ENCODE measurements around the gene TMEM125.

The TMEM125 gene

DNA sequence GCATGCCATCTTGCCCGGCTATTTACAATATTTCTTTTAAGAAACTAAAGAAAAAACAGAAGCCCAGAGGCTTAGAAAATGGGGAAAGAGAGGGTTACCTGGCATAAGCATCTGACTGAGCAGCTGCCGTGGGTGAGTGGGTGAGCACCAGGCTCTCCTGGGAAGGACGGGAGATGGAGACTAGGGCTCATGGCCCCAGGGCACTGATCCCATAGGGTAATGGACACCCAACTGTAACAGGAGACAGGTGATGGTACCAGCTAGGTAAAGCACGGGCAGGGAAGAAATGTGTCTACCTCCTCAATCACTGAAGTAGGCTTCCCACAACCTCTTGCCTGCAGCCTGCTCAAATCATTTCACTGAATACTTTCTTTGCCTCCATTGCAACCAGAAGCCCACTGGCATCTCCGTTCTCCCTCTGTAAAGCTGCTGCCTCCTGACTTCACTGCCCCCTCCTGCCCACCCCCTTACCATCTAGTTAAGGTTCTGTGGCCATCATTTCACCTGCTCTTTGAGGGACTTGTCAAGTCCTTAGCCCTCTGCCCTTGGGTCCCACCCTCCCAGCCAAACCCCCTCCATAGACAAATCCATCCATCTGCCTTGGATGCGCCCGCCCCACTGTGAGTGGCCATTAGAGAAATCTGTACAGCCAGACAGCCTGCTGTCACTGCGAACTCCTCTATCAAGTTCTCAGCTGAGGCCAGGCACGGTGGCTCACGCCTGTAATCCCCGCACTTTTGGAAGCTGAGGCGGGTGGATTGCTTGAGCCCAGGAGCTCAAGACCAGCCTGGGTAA is 6.2 kb downstream of the TMEM125 start:
- DNase-seq, result no peak

DNA sequence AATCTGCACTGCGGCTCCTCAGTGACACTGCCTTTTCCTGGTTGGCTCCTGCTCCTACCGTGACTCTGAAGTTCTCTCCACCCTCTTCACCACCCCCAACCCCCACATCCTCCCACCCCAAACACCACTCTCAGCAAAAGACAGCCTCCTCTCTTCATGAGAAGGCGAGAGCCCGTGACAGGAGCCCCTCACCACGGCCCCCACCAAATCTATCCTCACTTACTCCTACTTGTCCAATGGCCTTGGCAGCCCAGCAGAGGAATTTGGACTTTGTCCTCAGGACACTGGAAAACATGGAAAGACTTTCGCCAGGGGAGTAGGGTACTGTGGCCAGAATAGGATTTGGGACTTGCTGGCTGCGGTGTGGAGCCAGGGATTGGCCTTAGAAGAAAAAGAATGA is 6.9 kb downstream of the TMEM125 start:
- no peak for DNase-seq

DNA sequence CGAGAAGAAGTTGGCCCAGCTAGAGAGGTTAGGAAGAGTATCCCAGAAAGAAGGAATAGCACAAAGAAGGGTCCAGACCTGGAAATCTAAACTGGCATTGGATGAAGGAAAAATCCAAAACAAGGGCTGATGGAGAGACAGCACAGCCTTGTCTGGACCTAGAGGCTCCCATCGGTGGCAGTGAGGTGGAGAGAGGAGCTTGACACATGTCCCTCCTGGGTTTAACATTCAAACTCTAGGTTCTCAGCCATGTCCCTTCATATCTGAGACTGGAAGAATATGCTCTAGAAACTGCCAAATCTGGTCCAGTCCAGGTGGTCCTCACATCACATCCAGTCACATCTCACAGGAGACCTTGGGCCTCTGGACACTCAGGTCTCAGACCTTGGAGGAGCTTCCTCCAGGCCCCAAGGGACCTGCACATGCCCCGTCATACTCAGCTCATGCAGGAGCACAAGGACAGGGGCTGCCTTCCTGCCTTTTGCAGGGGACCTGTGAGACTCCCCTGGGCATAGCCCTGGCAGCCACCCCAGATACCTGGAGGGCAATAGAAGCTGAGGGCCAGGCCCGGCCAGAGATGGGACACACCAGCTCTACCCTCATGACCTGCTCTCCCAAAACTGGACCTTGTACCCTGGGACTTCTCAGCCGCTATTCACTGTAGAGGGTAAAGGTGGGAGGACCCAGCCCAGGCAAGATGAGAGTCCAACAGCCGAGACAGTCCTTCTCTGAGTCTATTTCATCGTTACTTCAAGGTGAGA is 7.5 kb downstream of the TMEM125 start:
- DNase-seq, result no peak

DNA sequence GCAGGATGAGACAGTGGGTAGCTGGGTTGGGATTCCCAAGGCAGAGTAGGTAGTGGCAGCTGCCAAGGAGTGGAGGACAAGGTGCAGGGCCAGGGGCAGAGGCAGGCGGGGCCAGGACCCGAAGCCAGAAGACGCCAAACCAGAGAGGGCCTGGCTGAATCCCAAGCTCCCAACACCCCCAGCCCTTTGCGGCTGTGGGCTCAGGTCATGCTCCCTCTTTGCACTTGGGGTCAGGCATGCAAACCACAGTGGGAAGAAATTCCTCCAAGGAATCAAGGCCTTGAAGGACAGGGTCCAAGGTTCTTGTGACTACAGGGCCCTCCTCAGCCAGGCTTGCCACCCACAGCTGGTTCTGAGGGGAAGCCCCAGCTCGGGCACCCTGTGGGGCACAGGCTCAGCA is 9.4 kb downstream of the TMEM125 start:
- no peak for DNase-seq

DNA sequence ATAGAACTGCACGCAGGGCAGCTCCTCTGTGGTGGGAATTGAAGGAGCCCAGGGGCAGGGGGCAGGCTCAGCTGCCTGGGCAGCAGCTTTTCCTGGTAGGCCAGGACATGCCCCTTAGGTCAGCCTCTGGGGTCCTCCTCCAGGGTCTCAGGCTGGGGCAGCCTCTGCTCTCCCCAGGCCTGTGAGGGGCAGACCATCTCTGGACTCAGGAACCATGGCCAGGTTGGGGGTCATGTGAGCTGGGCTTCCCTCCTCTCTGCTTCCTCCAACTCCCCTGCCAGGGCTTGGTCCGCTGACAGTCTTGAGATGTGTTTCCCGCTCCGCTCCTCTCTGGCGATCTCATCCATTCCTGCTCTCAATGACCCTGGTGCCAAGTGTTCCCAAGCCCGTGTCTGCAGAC is 9.9 kb downstream of the TMEM125 start:
- DNase-seq, result no peak

- no peak for DNase-seq
Measured at GRCh38 chr1:43280692-43281091, 10.9 kb downstream of the TMEM125 start.

DNA sequence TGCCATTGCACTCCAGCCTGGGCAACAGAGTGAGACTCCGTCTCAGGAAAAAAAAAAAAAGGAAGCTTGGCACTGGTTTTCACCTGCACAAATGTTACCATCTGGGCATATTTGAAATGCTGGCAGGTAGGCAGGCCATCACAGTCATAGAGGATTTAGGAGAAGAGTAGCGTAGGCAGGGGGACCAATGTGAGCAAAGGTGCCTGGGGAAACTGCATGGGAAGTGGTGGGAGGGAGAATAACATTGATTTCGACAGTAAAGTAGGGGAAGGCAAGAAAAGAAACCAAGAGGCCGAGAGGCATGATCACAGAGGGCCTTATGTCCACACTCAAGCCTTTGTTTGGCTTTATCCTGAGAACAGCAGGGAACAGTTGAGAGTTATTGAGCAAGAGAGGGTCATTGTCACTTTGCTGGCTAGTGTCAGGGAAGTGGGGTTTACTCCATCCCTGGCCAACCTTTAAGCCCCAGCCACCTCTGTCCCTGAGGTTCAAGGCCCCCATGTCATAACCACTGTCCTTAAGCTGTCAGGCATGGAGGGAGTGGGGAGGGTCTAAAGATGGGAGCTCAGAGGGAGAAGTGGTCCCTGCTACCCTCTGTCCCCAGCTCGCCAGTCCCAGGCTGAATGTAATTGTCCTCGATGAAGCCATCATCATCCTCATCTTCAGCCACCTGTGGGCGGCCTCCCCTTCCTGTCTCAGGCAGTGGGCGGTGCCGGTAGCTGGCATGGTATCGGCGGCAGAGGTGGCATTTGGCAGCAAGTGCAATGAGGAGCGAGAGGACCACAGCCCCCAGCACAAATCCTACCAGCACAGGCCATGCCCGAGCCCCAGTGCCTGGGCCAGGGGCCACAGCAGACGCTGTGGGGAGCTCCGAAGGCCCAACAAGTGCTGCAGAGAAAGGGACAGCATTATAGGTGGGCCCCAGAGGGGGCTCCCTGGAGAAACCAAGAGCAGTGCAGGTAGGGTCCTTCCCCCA is 12.7 kb downstream of the TMEM125 start:
- no peak for DNase-seq

DNA sequence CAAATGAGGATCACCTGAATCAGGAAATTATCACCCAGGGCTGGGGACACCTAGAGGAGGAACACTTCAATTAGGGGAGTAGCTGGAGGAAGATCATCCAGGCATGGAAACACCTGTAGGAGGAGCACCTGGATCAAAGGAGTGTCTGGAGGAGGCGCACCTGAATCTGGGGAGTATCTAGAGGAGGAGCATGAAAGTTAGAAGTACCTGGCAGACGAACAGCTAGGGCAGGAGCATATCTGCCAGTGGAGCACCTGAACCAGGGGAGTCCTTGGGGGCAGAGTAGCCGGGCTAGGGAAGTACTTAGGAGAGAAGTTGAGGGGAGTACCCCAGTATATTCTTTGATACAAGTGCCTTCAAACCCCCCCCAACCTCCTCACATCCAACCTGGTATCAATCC is 14.3 kb downstream of the TMEM125 start:
- DNase-seq, result no peak

DNA sequence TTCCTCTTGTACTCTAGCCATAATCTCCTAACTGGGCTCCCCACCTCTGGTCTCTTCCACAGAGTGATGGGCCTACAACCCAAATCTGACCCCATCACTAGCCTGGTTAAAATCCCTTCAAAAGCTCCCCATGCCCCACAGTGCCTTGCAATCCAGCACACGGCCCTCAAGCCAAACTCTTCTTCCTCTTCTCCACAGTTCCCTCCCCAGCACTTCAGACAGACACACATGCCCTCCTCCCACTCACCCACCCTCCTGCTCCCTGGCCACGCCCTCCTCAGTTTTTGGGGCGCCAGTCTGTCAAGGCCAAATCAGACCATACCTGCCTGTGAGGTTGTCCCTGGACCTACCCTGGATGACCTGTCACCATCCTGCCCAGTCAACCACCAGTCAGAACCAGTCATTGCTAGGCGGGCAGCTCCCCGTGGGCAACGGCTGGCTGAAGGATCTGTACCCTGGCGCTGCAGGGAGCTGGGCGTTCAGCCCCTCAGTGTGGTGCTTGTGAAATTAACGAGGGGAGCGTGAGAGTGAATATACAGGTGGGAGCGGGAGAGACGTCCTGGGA is 14.8 kb downstream of the TMEM125 start:
- DNase-seq, result no peak

- no peak for DNase-seq
Measured at GRCh38 chr1:43285269-43285990, 15.6 kb downstream of the TMEM125 start, which contains the start of gene C1orf210. Gene C1orf210, minus strand, starts transcription at chr1:43285581. Its CDS starts 2,311 bp downstream, at chr1:43283270.

DNA sequence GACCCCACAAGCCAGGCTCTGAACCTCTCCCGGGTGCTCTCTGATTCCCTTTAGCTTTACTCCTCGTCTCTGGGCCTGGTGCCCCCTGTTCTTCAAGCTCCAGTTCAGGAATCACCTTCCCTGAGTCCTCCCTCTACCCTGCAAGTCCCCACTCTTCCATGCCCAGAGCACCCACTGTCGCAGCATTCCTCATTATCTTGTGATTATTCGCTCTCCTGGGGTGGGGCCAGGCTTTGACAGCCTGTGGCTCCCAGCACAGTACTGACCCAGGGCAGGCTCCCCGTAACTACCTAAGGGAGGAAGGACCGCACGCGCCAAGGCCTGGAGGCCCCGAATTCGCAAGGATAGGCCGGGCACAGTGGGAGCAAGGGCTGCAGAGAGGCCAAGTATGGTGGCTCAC is 16.3 kb downstream of the TMEM125 start:
- no peak for DNase-seq

GRCh38 chr1:43286533-43286932 is 16.8 kb downstream of the TMEM125 start:
- no peak for DNase-seq

- DNase-seq, result no peak
Measured at GRCh38 chr1:43288058-43288784, 18.4 kb downstream of the TMEM125 start.

DNA sequence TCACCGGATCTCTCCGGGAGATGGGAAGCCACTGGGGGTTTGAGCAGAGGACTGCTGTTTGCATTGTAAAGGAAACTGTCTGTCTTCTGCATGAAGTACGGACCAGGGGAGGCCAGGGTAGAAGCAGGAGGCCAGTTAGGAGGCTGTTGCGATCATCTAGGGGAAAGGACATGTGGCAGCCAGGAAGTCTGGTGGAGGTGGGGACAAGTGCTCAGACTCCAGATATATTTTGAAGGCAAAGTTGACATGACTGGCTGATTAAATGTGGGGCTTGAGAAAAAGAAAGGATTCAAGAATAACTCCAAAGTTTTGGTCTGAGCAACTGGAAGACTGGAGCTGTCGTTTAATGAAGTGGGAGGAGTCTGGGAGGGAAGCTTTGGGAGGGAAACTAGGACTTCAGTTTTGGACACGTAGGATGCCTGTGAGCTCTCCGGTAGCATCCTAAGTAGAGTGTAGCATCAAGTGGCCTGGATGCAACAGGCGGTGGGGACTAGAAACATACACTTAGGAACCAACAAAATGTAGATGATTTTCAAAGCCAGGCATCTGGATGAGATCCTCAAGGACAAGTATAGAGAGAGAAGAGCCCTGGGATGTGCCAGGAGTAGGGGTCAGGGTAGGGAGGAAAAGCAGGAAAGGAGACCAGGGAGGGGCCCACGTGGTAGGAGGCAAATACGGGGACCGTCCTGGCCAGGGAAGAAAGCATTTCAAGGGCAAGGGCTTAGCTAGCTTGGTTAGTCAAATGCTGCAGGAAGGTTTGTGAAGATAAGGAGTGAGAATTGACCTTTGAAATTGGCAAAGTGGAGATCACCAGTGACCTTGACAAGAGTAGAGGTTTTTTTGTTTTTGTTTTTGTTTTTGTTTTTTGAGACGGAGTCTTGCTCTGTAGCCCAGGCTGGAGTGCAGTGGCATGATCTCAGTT is 19.3 kb downstream of the TMEM125 start:
- no peak for DNase-seq

GRCh38 chr1:43292216-43292615 is 22.4 kb downstream of the TMEM125 start:
- DNase-seq, result no peak

- no peak for DNase-seq
Measured at GRCh38 chr1:43292679-43293078, 22.9 kb downstream of the TMEM125 start.

GRCh38 chr1:43293176-43293575 is 23.4 kb downstream of the TMEM125 start:
- no peak for DNase-seq

- DNase-seq, result no peak
Measured at GRCh38 chr1:43293896-43294760, 24.3 kb downstream of the TMEM125 start.

GRCh38 chr1:43294761-43295160 is 25.0 kb downstream of the TMEM125 start:
- no peak for DNase-seq
